SU-DHL-6 (cell line): ENCODE results near the gene OPN1SW.
A peak's percentile ranks its signal among the peaks of the same experiment; 100 is the strongest.

Experiments used
- H2AFZ ChIP-seq: fragments of 200-600 bp; sonication (generic); 2 replicates; pipeline ENCODE4 v1.6.1; 2014; ENCODE audit warnings: low read depth, mild to moderate bottlenecking, moderate library complexity, mixed read lengths, antibody characterized with exemption, low read length; ENCODE audit not compliant: severe bottlenecking
- H3F3A ChIP-seq: fragments of 200-600 bp; shearing (Covaris generic); 2 replicates; pipeline ENCODE4 v1.6.0; 2016; ENCODE audit warnings: antibody characterized with exemption, mild to moderate bottlenecking; ENCODE audit not compliant: insufficient read depth
- H3K27ac ChIP-seq: fragments of 200-600 bp; sonication (generic); 2 replicates; pipeline ENCODE4 v1.5.1; 2016; ENCODE audit warnings: low read depth, mild to moderate bottlenecking, low read length, moderate library complexity, mixed read lengths
- H3K27me3 ChIP-seq: fragments of 200-600 bp; sonication (generic), shearing (Covaris generic); 2 replicates; pipeline ENCODE4 v1.6.0; 2014; ENCODE audit warnings: mild to moderate bottlenecking, low read length
- H3K36me3 ChIP-seq: fragments of 200-600 bp; sonication (generic); 2 replicates; pipeline ENCODE4 v1.6.1; 2014; ENCODE audit warnings: mild to moderate bottlenecking, low read length, mixed read lengths
- H3K4me2 ChIP-seq: fragments of 300-600, 200-600 bp; shearing (Covaris generic), sonication (generic); 2 replicates; pipeline ENCODE4 v1.6.0; 2014; ENCODE audit warnings: low read length, low read depth, mild to moderate bottlenecking; ENCODE audit not compliant: poor library complexity, severe bottlenecking
- H3K4me3 ChIP-seq: fragments of 200-600 bp; sonication (generic); 2 replicates; pipeline ENCODE4 v1.5.1; 2014; ENCODE audit warnings: antibody characterized with exemption, low read length, mild to moderate bottlenecking, mixed read lengths; ENCODE audit not compliant: insufficient read depth, poor library complexity, severe bottlenecking
- H3K79me2 ChIP-seq: fragments of 200-600 bp; sonication (generic); 2 replicates; pipeline ENCODE4 v1.6.1; 2014; ENCODE audit warnings: mild to moderate bottlenecking, low read length, moderate library complexity; ENCODE audit not compliant: insufficient read depth
- H3K9ac ChIP-seq: fragments of 200-600 bp; sonication (generic); 2 replicates; pipeline ENCODE4 v1.7.0; 2014; ENCODE audit warnings: mild to moderate bottlenecking, low read length
- H3K9me2 ChIP-seq: fragments of 200-600 bp; sonication (generic); replicated peaks from 2 replicates; pipeline ENCODE4 v1.6.1; 2014; ENCODE audit warnings: low read length; ENCODE audit not compliant: insufficient read depth
- H3K9me3 ChIP-seq: fragments of 200-600 bp; sonication (generic); 2 replicates; pipeline ENCODE4 v1.6.1; 2014; ENCODE audit warnings: low read length, mixed read lengths; ENCODE audit not compliant: insufficient read depth
- H4K20me1 ChIP-seq: fragments of 200-600 bp; sonication (generic); 2 replicates; pipeline ENCODE4 v1.6.1; 2014; ENCODE audit warnings: low read depth, mild to moderate bottlenecking, antibody characterized with exemption, low read length, moderate library complexity, mixed read lengths
- EZH2phosphoT487 ChIP-seq: fragments of 200-600 bp; sonication (generic), shearing (Covaris generic); conservative IDR thresholded peaks from 2 replicates; pipeline ENCODE4 v1.6.1; 2018; ENCODE audit warnings: mild to moderate bottlenecking, antibody characterized with exemption, low read length, moderate library complexity, mixed read lengths
- TF ChIP-seq, protein P1 (sequence below): fragments of 200-600 bp; sonication (generic); IDR thresholded peaks from one replicate; pipeline ENCODE4 v1.5.1; 2017; ENCODE audit warnings: antibody characterized with exemption, mild to moderate bottlenecking, low read length, moderate library complexity; ENCODE audit not compliant: insufficient read depth, poor library complexity, severe bottlenecking

OPN1SW gene

DNA sequence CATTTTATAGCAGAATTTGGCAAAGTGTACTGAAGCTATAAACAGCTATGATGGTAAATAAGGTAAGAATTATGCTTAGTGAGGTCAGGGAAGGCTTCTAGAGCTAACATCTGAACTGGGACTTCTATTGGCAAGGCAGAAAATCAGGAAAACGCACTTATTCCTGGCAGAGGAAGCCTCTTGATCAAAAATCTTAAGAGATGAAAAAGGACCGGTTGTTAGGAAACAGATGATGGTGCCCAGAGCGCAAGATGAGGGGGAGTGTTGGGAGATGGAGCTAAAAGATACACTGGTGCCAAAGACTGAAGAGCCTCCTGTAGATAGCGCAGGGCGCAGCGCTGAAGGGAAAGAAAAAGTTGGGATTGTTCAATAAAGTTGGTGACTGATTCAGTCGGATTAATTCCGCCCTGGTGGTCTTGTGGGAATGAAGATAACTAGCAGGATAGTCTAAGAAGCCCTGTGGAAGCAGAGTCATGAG lies 37.0 kb downstream of the OPN1SW start:
- peak overlapping the region; percentile 73 for H2AFZ ChIP-seq
- peaks cover 44% of the 10 kb centered on the region for H3K79me2 ChIP-seq
- H3K9me3 ChIP-seq = no peaks in the 10 kb centered on the region

DNA sequence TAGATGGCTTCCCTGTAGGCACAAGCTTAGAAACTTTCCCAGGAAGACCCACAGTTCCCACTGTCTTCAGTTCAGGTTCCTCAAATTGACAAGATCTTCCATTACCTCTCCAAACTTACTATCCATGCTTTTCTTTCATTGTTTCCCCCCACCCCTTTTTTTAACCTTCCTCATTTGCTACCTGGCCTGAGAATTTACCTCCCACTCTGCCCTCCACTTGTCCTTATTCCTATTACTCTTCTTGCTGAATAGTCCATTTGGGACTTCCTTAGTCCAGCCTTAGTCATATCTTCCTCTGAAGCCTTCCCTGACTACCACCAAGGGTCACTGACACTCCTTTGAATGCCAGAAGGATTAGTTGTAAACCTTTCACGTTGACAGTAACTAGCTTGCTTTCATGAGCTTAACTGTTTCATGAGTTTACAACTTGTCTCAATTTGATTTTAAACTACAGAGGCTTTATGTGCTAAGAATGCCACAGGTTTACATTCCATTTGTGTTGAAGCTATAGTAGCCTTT lies 37.7 kb downstream of the OPN1SW start:
- H3K9ac ChIP-seq = peak overlapping the region; percentile 83; the same call in 1 of the 2 replicates
- H3K9me3 ChIP-seq = no peaks in the 10 kb centered on the region
- no peak overlapping the region for H3K4me3 ChIP-seq
- H3K36me3 ChIP-seq = no peaks in the 10 kb centered on the region
- peak overlapping the region; percentile 73 for H2AFZ ChIP-seq
- H4K20me1 ChIP-seq = peaks cover 4% of the 10 kb centered on the region; the same call in 1 of the 2 replicates
- no peaks in the 10 kb centered on the region for H3K27me3 ChIP-seq
- peak overlapping the region; percentile 82 for H3K4me2 ChIP-seq
- no peaks in the 10 kb centered on the region for H3K9me2 ChIP-seq
- no peak overlapping the region for H3K27ac ChIP-seq
- TF ChIP-seq, protein P1, sequence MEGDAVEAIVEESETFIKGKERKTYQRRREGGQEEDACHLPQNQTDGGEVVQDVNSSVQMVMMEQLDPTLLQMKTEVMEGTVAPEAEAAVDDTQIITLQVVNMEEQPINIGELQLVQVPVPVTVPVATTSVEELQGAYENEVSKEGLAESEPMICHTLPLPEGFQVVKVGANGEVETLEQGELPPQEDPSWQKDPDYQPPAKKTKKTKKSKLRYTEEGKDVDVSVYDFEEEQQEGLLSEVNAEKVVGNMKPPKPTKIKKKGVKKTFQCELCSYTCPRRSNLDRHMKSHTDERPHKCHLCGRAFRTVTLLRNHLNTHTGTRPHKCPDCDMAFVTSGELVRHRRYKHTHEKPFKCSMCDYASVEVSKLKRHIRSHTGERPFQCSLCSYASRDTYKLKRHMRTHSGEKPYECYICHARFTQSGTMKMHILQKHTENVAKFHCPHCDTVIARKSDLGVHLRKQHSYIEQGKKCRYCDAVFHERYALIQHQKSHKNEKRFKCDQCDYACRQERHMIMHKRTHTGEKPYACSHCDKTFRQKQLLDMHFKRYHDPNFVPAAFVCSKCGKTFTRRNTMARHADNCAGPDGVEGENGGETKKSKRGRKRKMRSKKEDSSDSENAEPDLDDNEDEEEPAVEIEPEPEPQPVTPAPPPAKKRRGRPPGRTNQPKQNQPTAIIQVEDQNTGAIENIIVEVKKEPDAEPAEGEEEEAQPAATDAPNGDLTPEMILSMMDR = no peak
- TF ChIP-seq EZH2phosphoT487 = no peak
- peaks cover 37% of the 10 kb centered on the region for H3K79me2 ChIP-seq
- H3F3A ChIP-seq = 0 out of 2 replicates have a peak, but pooled peaks cover 4% of the 10 kb centered on the region

More for the DNA sequence above, 37.0 kb downstream of the OPN1SW start:
- 0 out of 2 replicates have a peak, but pooled peaks cover 4% of the 10 kb centered on the region for H3F3A ChIP-seq
- H3K27ac ChIP-seq = peak overlapping the region; percentile 41
- no peaks in the 10 kb centered on the region for H3K9me2 ChIP-seq
- no peaks in the 10 kb centered on the region for H3K27me3 ChIP-seq
- H4K20me1 ChIP-seq = peaks cover 4% of the 10 kb centered on the region; the same call in 1 of the 2 replicates
- peak overlapping the region; percentile 88 for H3K4me3 ChIP-seq
- H3K9ac ChIP-seq = peak overlapping the region; percentile 83
- no peak for TF ChIP-seq EZH2phosphoT487
- H3K4me2 ChIP-seq = peak overlapping the region; percentile 82
- no peaks in the 10 kb centered on the region for H3K36me3 ChIP-seq

DNA sequence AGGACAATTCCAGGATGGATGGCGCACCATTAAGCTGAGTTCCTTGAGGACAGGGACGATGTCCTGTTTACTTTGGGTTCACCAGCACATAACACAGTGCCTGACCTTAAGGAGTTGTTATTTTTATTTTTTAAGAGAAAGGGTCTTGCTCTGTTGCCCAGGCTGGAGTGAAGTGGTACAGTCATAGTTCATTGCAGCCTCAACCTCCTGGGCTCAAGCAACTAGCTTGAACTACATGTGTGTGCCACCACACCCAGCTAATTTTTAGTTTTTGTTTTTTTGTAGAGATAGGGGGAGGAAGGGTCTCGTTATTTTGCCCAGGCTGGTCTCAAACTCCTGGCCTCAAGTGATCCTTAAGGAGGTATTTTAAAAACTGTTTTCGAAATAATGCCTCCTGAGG lies 38.2 kb downstream of the OPN1SW start:
- TF ChIP-seq EZH2phosphoT487 = no peak
- TF ChIP-seq, protein P1 = no peak
- H4K20me1 ChIP-seq = peaks cover 4% of the 10 kb centered on the region; the same call in 1 of the 2 replicates
- no peak overlapping the region for H3K27ac ChIP-seq
- no peaks in the 10 kb centered on the region for H3K9me3 ChIP-seq
- peaks cover 32% of the 10 kb centered on the region for H3K79me2 ChIP-seq
- no peak overlapping the region for H3K4me2 ChIP-seq
- H3F3A ChIP-seq = 0 out of 2 replicates have a peak, but pooled peaks cover 4% of the 10 kb centered on the region
- H2AFZ ChIP-seq = no peak overlapping the region
- H3K4me3 ChIP-seq = no peak overlapping the region
- no peaks in the 10 kb centered on the region for H3K27me3 ChIP-seq
- H3K9ac ChIP-seq = no peak overlapping the region
- H3K9me2 ChIP-seq = no peaks in the 10 kb centered on the region
- no peaks in the 10 kb centered on the region for H3K36me3 ChIP-seq

DNA sequence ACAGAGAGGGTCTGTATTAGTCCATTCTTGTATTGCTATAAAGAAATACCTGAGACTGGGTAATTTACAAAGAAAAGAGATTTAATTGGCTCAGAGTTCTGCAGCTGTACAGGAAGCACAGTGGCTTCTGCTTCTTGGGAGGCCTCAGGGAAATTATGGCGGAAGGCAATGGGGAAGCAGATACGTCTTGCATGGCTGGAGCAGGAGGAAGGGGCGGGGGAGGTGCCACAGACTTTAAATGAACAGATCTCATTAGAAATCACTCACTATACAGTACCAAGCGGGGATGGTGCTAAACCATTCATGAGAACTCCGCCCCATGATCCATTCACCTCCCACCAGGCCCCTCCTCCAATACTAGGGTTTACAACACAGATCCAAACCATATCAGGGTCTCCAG lies 40.2 kb downstream of the OPN1SW start:
- Histone ChIP-seq H3K4me2 (no peak overlapping the region), H3K36me3 (no peaks in the 10 kb centered on the region), H2AFZ (no peak overlapping the region), H3F3A (0 out of 2 replicates have a peak, but pooled peaks cover 4% of the 10 kb centered on the region), H3K27me3 (no peaks in the 10 kb centered on the region), H3K27ac (no peak overlapping the region), H3K9ac (no peak overlapping the region), H3K9me3 (no peaks in the 10 kb centered on the region), H3K9me2 (no peaks in the 10 kb centered on the region), H4K20me1 (no peaks in the 10 kb centered on the region; the same call in 1 of the 2 replicates), H3K79me2 (peaks cover 12% of the 10 kb centered on the region), H3K4me3 (no peak overlapping the region)
- TF ChIP-seq, protein P1 = no peak
- TF ChIP-seq EZH2phosphoT487 = no peak
